ENCODE results near the gene DZIP1L.

- TF ChIP-seq, protein P1, sequence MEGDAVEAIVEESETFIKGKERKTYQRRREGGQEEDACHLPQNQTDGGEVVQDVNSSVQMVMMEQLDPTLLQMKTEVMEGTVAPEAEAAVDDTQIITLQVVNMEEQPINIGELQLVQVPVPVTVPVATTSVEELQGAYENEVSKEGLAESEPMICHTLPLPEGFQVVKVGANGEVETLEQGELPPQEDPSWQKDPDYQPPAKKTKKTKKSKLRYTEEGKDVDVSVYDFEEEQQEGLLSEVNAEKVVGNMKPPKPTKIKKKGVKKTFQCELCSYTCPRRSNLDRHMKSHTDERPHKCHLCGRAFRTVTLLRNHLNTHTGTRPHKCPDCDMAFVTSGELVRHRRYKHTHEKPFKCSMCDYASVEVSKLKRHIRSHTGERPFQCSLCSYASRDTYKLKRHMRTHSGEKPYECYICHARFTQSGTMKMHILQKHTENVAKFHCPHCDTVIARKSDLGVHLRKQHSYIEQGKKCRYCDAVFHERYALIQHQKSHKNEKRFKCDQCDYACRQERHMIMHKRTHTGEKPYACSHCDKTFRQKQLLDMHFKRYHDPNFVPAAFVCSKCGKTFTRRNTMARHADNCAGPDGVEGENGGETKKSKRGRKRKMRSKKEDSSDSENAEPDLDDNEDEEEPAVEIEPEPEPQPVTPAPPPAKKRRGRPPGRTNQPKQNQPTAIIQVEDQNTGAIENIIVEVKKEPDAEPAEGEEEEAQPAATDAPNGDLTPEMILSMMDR (IDR thresholded peaks at IDR 0.05): no peak
- TF ChIP-seq POLR2A (IDR thresholded peaks at IDR 0.05) (no peak), EP300 (IDR thresholded peaks at IDR 0.05) (no peak)
Measured at GRCh38 chr3:138072796-138073195, 42.6 kb downstream of the DZIP1L start.
